ENCODE measurements around the gene VASP. TPM values are rescaled to one million over a fixed set of nuclear protein-coding genes. Genes with fewer than 3 reads are reported as not detected.

Gene VASP
- total and polyA plus RNA-seq, 2 of the 13 experiments (the other 11 are each of a cell fraction or from before 2014, with no cell fraction given), result 41.8 to 67.1 TPM

- TF ChIP-seq ZNF318 (CRISPR knock-in tag; IDR thresholded peaks at IDR 0.05), result no peak
- TF ChIP-seq DRAP1 (CRISPR knock-in tag; IDR thresholded peaks at IDR 0.05), result peak; percentile 37; the same call in 1 of the 2 replicates
- TF ChIP-seq ZNF577 (CRISPR knock-in tag; IDR thresholded peaks at IDR 0.05; ENCODE audit: borderline replicate concordance, low read depth), result no peak
- TF ChIP-seq ZNF329 (CRISPR knock-in tag; IDR thresholded peaks at IDR 0.05; ENCODE audit: low read depth), result no peak; the same call in 1 of the 2 replicates
- no peak for TF ChIP-seq ZNF883 (CRISPR knock-in tag; IDR thresholded peaks at IDR 0.05; ENCODE audit: not compliant biosample characterization)
- no peak for TF ChIP-seq SP1 (IDR thresholded peaks at IDR 0.05)
- peak; percentile 83 for TF ChIP-seq SP1 (CRISPR knock-in tag; IDR thresholded peaks at IDR 0.05)
- TF ChIP-seq MTERF4 (CRISPR knock-in tag; IDR thresholded peaks at IDR 0.05), result peak; percentile 24; the same call in 1 of the 2 replicates
- peak; percentile 44; the same call in 1 of the 2 replicates for TF ChIP-seq ZNF441 (CRISPR knock-in tag; IDR thresholded peaks at IDR 0.05; ENCODE audit: borderline replicate concordance)
- TF ChIP-seq NCOR1 (IDR thresholded peaks at IDR 0.05; ENCODE audit: borderline replicate concordance, low read length), result peak; percentile 22; the same call in 1 of the 2 replicates
- no peak for TF ChIP-seq ZNF343 (CRISPR knock-in tag; IDR thresholded peaks at IDR 0.05)
- TF ChIP-seq ZSCAN31 (CRISPR knock-in tag; IDR thresholded peaks at IDR 0.05; ENCODE audit: low read depth), result 0 out of 2 replicates have a peak, but pooled peaks have one; percentile 29
- TF ChIP-seq ZFP90 (CRISPR knock-in tag; IDR thresholded peaks at IDR 0.05; ENCODE audit: borderline replicate concordance), result no peak
- TF ChIP-seq FOXO1 (CRISPR knock-in tag; IDR thresholded peaks at IDR 0.05), result peak; percentile 25; the same call in 1 of the 2 replicates
- TF ChIP-seq HOXA3 (CRISPR knock-in tag; IDR thresholded peaks at IDR 0.05), result peak; percentile 68; the same call in 1 of the 2 replicates
- TF ChIP-seq HNRNPLL (IDR thresholded peaks at IDR 0.05; ENCODE audit: low read depth, low read length, poor library complexity, severe bottlenecking), result peak; percentile 48
- no peak for TF ChIP-seq RCOR2 (CRISPR knock-in tag; IDR thresholded peaks at IDR 0.05)
- no peak for TF ChIP-seq DNMT1 (CRISPR knock-in tag; IDR thresholded peaks at IDR 0.05)
- TF ChIP-seq ETV5 (CRISPR knock-in tag; IDR thresholded peaks at IDR 0.05; ENCODE audit: borderline replicate concordance), result no peak; the same call in 1 of the 2 replicates
- no peak for TF ChIP-seq ZNF83 (CRISPR knock-in tag; IDR thresholded peaks at IDR 0.05; ENCODE audit: borderline replicate concordance)
- TF ChIP-seq GATAD1 (CRISPR knock-in tag; IDR thresholded peaks at IDR 0.05), result peak; percentile 52
These were observed 862 bp upstream of the VASP start (continued) for GRCh38 chr19:45506246-45506988.
